ENCODE measurements around the gene PANX2.

DNA sequence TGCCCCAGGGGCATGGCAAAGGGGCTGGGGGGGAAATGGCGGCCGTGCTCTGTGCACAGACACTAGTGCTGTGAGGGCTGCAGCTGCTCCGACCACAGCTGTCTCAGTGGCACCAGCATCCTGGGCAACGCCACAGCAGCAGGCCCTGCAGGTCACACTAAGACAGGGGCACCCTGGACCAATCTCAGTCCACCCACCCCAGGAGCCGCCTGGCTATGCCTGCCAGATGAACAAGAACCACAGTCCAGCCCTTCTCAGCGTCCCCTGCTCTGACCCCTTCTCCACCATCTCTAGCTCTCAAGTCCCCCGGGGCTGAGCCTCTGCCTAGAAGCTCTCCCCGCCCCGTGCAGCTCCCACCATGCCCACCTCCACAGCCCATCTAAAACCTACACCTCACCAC, 57.8 kb downstream of the PANX2 start:
- TF ChIP-seq, protein P1, sequence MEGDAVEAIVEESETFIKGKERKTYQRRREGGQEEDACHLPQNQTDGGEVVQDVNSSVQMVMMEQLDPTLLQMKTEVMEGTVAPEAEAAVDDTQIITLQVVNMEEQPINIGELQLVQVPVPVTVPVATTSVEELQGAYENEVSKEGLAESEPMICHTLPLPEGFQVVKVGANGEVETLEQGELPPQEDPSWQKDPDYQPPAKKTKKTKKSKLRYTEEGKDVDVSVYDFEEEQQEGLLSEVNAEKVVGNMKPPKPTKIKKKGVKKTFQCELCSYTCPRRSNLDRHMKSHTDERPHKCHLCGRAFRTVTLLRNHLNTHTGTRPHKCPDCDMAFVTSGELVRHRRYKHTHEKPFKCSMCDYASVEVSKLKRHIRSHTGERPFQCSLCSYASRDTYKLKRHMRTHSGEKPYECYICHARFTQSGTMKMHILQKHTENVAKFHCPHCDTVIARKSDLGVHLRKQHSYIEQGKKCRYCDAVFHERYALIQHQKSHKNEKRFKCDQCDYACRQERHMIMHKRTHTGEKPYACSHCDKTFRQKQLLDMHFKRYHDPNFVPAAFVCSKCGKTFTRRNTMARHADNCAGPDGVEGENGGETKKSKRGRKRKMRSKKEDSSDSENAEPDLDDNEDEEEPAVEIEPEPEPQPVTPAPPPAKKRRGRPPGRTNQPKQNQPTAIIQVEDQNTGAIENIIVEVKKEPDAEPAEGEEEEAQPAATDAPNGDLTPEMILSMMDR (CRISPR knock-in tag; IDR thresholded peaks at IDR 0.05), result no peak
- no peak for TF ChIP-seq ZFY (CRISPR knock-in tag; IDR thresholded peaks at IDR 0.05)
- no peak for TF ChIP-seq EZH2 (conservative IDR thresholded peaks at IDR 0.05; ENCODE audit: low read depth, low read length)
- no peak for TF ChIP-seq NONO (IDR thresholded peaks at IDR 0.05)
- no peak for TF ChIP-seq NONO (CRISPR knock-in tag; conservative IDR thresholded peaks at IDR 0.05)
- TF ChIP-seq MAZ (IDR thresholded peaks at IDR 0.05; ENCODE audit: borderline replicate concordance, low read depth, low read length), result no peak
- TF ChIP-seq MAZ (CRISPR knock-in tag; IDR thresholded peaks at IDR 0.05; ENCODE audit: low read depth), result no peak
- no peak for TF ChIP-seq POLR2AphosphoS2 (IDR thresholded peaks at IDR 0.05; ENCODE audit: low read depth, low read length)
- no peak for TF ChIP-seq ZNF775 (CRISPR knock-in tag; IDR thresholded peaks at IDR 0.05; ENCODE audit: borderline replicate concordance)
- TF ChIP-seq, protein P2, sequence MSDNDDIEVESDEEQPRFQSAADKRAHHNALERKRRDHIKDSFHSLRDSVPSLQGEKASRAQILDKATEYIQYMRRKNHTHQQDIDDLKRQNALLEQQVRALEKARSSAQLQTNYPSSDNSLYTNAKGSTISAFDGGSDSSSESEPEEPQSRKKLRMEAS (IDR thresholded peaks at IDR 0.05), result no peak
- no peak for TF ChIP-seq POLR2A (IDR thresholded peaks at IDR 0.05; ENCODE audit: insufficient read depth in 1 of 2, low read depth in 2 of 2, low read length in 2 of 2)
- TF ChIP-seq CEBPB (IDR thresholded peaks at IDR 0.05; ENCODE audit: borderline replicate concordance, low read depth, low read length), result no peak
- TF ChIP-seq, protein P3, sequence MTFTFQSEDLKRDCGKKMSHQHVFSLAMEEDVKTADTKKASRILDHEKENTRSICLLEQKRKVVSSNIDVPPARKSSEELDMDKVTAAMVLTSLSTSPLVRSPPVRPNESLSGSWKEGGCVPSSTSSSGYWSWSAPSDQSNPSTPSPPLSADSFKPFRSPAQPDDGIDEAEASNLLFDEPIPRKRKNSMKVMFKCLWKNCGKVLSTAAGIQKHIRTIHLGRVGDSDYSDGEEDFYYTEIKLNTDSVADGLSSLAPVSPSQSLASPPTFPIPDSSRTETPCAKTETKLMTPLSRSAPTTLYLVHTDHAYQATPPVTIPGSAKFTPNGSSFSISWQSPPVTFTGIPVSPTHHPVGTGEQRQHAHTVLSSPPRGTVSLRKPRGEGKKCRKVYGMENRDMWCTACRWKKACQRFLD (CRISPR knock-in tag; IDR thresholded peaks at IDR 0.05; ENCODE audit: borderline replicate concordance), result no peak
- no peak for TF ChIP-seq PLRG1 (conservative IDR thresholded peaks at IDR 0.05)

Measured in HepG2 (cell line).